Lower leg skin (tissue), 4 donors: ENCODE measurements around the gene TNFAIP1. TPM values are rescaled to one million over a fixed set of nuclear protein-coding genes. Genes with fewer than 3 reads are reported as not detected.

Source experiments
- DNase-seq, 2 donors: peaks; one replicate each; pipeline ENCODE4 v3.0.0-alpha.2; 2019; ENCODE audit warnings: low spot score in 2 of 2
- H3K4me3 ChIP-seq: fragments of 200-600 bp; sonication (generic); 2 replicates; pipeline ENCODE4 v1.5.1; 2017; ENCODE audit warnings: mild to moderate bottlenecking, low read depth; ENCODE audit not compliant: poor library complexity, severe bottlenecking
- CTCF ChIP-seq, 3 donors: fragments of 450-650 bp; IDR thresholded peaks; one replicate each; pipeline ENCODE4 v1.5.1; 2016; ENCODE audit warnings: antibody characterized with exemption in 3 of 3, mild to moderate bottlenecking in 3 of 3, moderate library complexity in 2 of 3
- POLR2A ChIP-seq, 2 donors: fragments of 450-650 bp; IDR thresholded peaks; one replicate each; pipeline ENCODE4 v1.6.1; 2016 to 2017; ENCODE audit warnings: antibody characterized with exemption in 2 of 2, mild to moderate bottlenecking in 1 of 2, moderate library complexity in 1 of 2
- WGBS, 2 donors: methylation state at CpG; one replicate each; pipeline ENCODE4 v1.1.5; 2018; 5-methylcytosine and 5-hydroxymethylcytosine counted together
- intact Hi-C: fragments of 100-400 bp; cut with DNase I; formaldehyde crosslinking; loops from one replicate; pipeline ENCODE4 v1.15.0; 2023; ENCODE audit warnings: low total_unique reads
- total RNA-seq, 4 donors: library from RNA; depleted of rRNA; stranded (reverse); fragments of >200 nt; gene quantifications; one replicate each; pipeline ENCODE4 v1.1.0, GENCODE V29; 2016

Gene TNFAIP1
- total RNA-seq, 4 donors from 2014 or later: 23.6 to 42.6 (median 36.9) TPM

- DNase-seq: no peak
- TF ChIP-seq POLR2A (IDR thresholded peaks at IDR 0.05) (no peak), CTCF (IDR thresholded peaks at IDR 0.05) (no peak)
These were observed 18.2 kb upstream of the TNFAIP1 start for GRCh38 chr17:28317099-28317965.

GRCh38 chr17:28317966-28318758 is 17.4 kb upstream of the TNFAIP1 start:
- no peak for DNase-seq
- intact Hi-C loops: no loop called here
- 13 to 14% methylated on average over 40 of the region's 40 CpGs for WGBS, 2 donors
- peak overlapping the region; percentile 18 for H3K4me3 ChIP-seq
- TF ChIP-seq POLR2A (IDR thresholded peaks at IDR 0.05) (no peak), CTCF (IDR thresholded peaks at IDR 0.05) (no peak)

More at GRCh38 chr17:28317099-28317965, 18.2 kb upstream of the TNFAIP1 start:
- WGBS, 2 donors: 88 to 91% methylated on average over 21 of the region's 21 CpGs
- intact Hi-C loops: no loop called here
- no peak overlapping the region for H3K4me3 ChIP-seq

- intact Hi-C loops: no loop called here
- peak; percentile 96 to 99 for DNase-seq
- no peak for TF ChIP-seq CTCF (IDR thresholded peaks at IDR 0.05)
- TF ChIP-seq POLR2A (IDR thresholded peaks at IDR 0.05): no peak
- peak within 1 kb of the TSS; percentile 36 for H3K4me3 ChIP-seq
- 0 to 1% methylated on average over 40 to 60 of the region's 72 CpGs for WGBS, 2 donors
These were observed 16.6 kb upstream of the TNFAIP1 start, which contains the start of gene TMEM97 for GRCh38 chr17:28318759-28319597. Gene TMEM97, plus strand, starts transcription at chr17:28319200. Its CDS starts 40 bp downstream, at chr17:28319240.

GRCh38 chr17:28319598-28319935 is 16.0 kb upstream of the TNFAIP1 start:
- 2 to 3% methylated on average over 7 of the region's 7 CpGs for WGBS, 2 donors
- H3K4me3 ChIP-seq: peak overlapping the region; percentile 36
- TF ChIP-seq POLR2A (IDR thresholded peaks at IDR 0.05) (no peak), CTCF (IDR thresholded peaks at IDR 0.05) (no peak)
- DNase-seq: no peak
- intact Hi-C loops: no loop called here

GRCh38 chr17:28320215-28321061 is 15.1 kb upstream of the TNFAIP1 start:
- intact Hi-C loops: no loop called here
- no peak for DNase-seq
- no peak for TF ChIP-seq CTCF (IDR thresholded peaks at IDR 0.05)
- no peak for TF ChIP-seq POLR2A (IDR thresholded peaks at IDR 0.05)
- no peak overlapping the region for H3K4me3 ChIP-seq
- WGBS, 2 donors: 68 to 74% methylated on average over 8 of the region's 8 CpGs
